Fibroblast of upper back skin (primary cell): ENCODE results near the gene SORD.
"Not testable (repeated sequence)": the region's sequence is repeated elsewhere in the genome, so short reads cannot be mapped to it uniquely, and the experiment has no call there.

Source experiments
- DNase-seq: peaks from one replicate; pipeline ENCODE4 v3.0.0-alpha.2; 2013

Gene SORD

GRCh38 chr15:45069942-45070360 lies 47.0 kb downstream of the SORD start:
- not testable (repeated sequence) for DNase-seq

DNA sequence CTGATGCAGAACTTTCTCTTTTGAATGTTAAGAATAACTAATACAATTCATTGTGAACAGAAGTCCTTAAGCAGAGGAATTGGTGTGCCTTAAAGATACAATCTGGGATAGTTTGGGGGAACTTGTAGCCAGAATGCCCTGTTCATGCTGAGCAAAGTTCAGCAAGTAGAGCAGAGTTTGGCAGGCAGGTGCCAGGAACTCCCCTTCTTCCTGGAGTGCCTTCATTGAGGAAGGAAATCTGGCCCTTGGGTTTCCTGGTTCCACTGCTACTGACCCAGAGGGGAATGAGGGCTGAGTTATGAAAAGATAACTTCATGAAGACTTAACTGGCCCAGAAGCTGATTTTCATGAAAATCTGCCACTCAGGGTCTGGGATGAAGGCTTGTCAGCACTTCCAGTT lies 50.6 kb downstream of the SORD start:
- DNase-seq, result not testable (repeated sequence)

DNA sequence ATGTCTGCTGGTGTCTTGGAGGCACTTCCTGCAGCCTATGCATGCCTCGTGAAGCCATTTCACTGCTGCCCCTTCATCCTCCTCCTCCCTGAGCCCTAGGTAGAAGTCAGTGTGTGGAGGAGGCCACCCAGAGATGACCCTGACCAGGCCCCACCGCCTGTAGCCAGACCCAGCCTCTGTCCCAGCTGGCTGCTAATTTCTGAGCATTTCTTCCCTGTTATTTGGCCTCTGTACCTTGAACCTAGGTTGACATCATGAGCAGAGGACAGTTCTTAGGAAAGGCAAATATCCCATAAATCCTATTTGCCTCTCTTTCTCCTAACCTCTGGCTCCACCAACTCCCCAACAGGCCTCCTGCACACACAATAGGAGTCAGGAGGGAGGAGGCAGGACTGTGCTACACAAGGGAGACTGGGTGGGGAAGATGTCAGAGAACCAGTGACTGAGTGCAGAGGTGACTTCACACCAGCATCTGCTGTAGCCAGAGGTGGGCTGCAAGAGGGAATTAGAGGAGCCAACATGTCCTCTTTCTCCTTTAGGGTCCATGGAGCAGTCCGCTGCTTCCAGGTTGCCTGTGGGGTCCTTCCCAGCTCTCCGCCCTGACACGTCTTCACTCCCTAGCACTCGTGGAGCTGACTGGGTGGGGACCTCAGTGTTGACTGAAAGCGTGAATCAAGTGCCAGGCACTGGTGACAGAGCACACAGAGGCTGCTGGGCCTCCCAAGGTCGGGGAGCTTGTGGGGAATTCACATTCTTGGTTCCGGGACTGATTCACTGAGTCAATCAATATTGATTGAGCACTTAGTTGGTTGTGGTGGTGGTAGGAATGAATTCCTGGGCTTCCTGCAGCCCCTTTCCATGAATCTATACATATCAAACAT lies 52.7 kb downstream of the SORD start:
- not testable (repeated sequence) for DNase-seq

- not testable (repeated sequence) for DNase-seq
Observed at GRCh38 chr15:45077391-45077790, 54.4 kb downstream of the SORD start.

- not testable (repeated sequence) for DNase-seq
Observed at GRCh38 chr15:45079201-45079600, 56.2 kb downstream of the SORD start.

DNA sequence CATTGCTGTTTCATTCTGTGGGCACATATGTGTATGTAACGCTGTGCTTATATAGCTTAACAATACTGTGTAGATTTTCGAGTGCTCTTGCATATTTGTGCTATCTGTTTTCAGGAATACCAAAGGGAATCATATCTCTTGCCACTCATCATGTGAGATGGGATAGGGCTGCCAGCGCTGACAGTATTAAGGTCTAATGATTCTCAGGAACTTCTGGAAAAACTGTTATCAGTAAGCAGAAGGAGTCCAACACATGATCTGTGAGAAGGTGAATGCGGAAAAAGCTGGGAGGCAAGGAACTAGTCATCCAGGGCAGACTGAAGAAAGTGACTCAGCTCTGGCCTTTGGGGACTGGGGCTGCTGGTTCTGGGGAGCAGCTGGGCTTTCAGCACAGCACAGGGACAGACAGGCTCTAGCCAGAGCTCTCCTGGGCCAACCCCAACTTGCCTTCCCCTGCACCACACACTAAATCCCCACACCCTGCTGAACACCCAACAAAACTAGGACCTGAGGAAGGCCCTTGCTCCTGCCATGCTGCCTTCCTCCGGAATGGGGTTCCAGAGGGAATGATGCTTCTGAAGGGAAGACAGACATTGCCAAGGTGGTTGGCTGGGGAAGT lies 56.7 kb downstream of the SORD start:
- not testable (repeated sequence) for DNase-seq

GRCh38 chr15:45080593-45080992 lies 57.6 kb downstream of the SORD start:
- DNase-seq, result not testable (repeated sequence)

GRCh38 chr15:45082412-45082811 lies 59.4 kb downstream of the SORD start:
- not testable (repeated sequence) for DNase-seq

DNA sequence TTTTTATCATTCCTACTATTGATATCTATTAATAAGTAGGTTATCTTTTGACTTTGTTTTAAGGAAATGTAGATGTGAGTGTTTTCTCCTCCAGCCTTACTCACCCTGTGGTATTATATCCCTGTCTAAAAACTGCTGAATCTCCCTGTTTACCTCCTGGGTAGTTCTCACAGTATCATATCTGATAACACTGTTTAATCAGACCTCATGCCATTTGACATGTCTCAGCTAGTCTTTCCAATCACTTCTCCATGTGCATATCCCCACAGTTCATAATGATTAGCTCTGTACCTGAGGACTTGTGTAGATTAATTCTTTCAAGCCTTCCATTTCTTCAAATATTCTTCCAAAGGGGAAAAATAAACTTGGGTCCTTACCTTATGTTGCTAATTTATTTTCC lies 60.2 kb downstream of the SORD start:
- DNase-seq, result no peak

- DNase-seq, result no peak
Observed at GRCh38 chr15:45084163-45084562, 61.2 kb downstream of the SORD start.

DNA sequence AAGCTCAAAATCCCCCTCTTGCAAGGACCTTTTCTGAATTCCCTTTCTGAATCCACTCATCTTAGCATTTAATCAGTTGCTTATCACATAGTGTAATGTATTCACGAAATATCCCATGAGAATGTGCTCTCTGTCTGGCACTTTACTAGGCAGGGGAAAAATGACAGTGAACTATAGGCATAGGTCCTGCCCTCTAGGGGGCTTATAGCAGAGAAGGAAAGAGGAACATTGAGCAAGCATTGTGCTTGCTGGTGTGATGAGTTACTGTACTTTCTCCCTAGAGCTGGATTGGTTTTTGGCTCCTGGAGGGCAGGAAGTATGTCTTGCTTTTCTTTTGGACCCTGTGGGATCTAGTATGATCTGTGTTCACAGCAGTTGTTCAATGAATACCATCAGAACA lies 64.5 kb downstream of the SORD start:
- no peak for DNase-seq

- peak; percentile 13 for DNase-seq
Observed at GRCh38 chr15:45088801-45089711, 66.1 kb downstream of the SORD start.

DNA sequence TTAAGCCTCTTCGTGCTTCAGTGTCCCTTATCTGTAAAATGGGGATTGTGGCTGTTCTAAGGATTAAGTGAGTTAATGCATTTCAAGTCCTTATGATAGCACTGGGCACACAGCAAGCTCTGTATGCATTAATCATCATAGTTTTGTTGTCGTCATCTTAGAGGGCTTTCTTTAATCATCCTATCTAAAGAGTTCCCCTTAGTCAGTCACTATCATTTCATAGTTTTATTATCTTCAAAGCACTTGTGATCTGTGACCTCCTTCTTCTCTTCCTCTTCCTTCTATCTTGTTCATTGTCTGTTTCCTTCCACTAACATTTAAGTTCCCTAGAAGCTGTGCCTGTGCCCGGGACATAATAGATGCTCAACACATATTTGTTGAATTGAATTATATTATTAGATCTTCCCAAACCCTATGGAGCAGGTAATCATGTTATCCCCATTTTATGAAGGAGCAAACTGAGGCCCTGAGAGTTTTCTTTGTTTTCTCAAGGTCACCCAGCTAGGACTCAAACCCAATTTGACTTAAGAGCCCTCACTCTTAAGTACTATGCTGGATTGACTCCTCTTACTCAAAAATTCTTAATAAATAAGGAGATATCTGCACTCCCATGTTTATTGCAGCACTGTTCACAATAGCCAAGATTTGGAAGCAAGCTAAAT lies 66.8 kb downstream of the SORD start:
- DNase-seq, result no peak

- peak; percentile 16 for DNase-seq
Observed at GRCh38 chr15:45091161-45091560, 68.2 kb downstream of the SORD start.

DNA sequence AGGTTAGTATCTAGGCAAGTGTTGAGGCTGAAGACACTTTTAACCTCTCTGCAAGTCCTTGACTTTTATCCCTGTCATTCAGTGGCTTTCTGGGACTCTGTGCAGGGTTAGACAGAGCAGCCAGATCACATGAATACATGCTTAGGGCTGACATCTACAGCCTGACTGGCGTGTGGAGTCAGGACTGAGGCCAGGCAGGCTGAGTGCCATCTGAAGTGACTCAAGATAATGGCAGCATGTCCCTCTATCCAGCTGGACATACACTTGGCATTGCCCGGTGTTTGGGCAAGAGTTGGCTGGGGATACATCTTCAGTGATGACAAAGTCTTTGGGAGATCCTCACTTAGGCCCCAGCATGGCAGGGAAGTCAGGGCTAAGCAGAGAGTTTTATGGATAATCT lies 68.6 kb downstream of the SORD start:
- DNase-seq, result no peak

DNA sequence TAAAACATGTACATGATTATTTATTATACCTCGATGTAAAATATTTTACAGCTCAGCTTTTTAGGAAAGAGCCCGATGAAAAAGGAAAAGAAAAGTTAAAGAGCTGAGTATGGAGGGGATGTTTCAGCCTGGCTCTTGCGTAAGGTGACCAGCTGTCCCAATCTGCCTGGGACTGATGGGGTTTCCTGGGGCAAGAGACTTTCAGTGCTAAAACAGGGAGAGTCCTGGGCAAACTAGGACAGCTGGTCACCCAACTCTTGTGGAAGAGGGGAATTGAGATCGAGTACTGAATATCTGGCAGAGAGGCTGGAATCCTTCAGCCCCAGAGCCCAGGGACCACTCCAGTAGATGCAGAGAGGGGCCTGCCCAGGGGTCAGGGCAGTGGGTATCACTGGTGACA lies 70.0 kb downstream of the SORD start:
- DNase-seq, result no peak

GRCh38 chr15:45093622-45094357 lies 70.8 kb downstream of the SORD start:
- no peak for DNase-seq

DNA sequence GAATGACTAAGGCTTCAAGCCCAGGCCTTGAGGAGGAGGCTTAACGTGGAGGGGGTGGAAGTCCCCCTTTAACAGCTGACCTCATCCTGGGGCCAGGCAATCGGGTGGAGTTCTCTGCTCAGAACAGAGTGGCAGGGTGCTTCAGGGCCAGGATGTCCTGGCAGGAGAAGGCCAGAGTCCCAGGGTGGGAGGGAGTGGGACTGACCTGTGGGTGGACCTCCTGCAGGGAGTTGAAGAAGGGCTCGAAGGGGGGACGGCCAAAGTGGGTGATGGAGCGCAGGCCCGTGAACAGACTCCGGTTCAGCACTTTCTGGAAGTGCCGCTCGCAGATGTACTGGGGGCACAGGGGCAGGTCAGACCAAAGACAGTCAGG lies 71.3 kb downstream of the SORD start:
- DNase-seq, result no peak

GRCh38 chr15:45095661-45096060 lies 72.7 kb downstream of the SORD start:
- no peak for DNase-seq

- DNase-seq, result no peak
Observed at GRCh38 chr15:45097466-45097865, 74.5 kb downstream of the SORD start.

DNA sequence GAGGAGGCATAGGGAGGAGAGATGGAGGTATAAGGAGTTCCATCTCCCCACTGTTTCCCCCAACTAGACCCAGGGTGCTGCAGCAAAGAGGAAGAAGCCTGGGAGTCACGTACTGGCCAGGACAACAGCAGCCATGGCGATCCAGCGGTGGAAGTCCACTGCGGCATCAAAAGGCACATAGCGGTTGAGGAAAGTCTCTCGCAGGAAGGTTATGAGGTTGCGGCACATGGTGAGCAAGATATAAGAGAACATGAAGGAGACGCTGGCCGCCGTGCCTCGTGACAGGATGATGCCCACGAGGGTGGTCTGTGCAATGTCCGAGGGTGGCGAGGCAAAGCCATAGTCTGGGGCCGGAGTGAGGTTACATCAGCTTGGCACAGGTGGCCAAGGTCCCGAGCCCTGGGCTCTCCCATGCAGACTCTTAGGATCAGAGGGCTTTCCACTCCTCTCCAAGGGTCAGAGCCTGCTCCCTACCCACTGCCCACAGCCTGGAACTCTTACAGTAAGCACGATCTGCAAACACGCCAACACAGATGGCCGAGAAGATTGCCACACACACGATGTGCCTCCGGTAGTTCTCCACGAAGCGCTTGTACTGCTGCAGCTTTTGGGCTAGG lies 76.7 kb downstream of the SORD start:
- DNase-seq, result no peak
